Fibroblast of the aortic adventitia (primary cell): ENCODE results near the gene MAML3. TPM values are rescaled to one million over a fixed set of nuclear protein-coding genes. Genes with fewer than 3 reads are reported as not detected.

Source experiments
- DNase-seq: peaks from one replicate; pipeline ENCODE4 v3.0.0-alpha.2; 2010; ENCODE audit warnings: low read depth
- H3K4me3 ChIP-seq: 2 replicates; pipeline ENCODE4 v1.5.1; 2011; ENCODE audit warnings: low read depth, mild to moderate bottlenecking, control low read depth, low read length, moderate library complexity
- CTCF ChIP-seq: IDR thresholded peaks from 2 replicates; pipeline ENCODE4 v1.5.1; 2011; ENCODE audit warnings: mild to moderate bottlenecking, low read length, control low read depth, inconsistent platforms; ENCODE audit not compliant: insufficient read depth
- total RNA-seq: library from RNA; depleted of rRNA; stranded (reverse); fragments of >200 nt; gene quantifications from 2 replicates; pipeline ENCODE4 v1.2.3, GENCODE V29; 2012; ENCODE audit warnings: low replicate concordance

MAML3 gene
- total RNA-seq, 1 donor, result 4.6 TPM

- peak; percentile 96 for DNase-seq
- TF ChIP-seq CTCF, result peak; percentile 51
- no peak overlapping the region for H3K4me3 ChIP-seq
Measured at GRCh38 chr4:139740531-139741041, 413.4 kb downstream of the MAML3 start.

GRCh38 chr4:139740121-139740520 is 413.9 kb downstream of the MAML3 start:
- TF ChIP-seq CTCF, result no peak
- H3K4me3 ChIP-seq, result no peak overlapping the region
- no peak for DNase-seq

- TF ChIP-seq CTCF, result no peak
- H3K4me3 ChIP-seq, result no peak overlapping the region
- peak; percentile 25 for DNase-seq
Measured at GRCh38 chr4:139738846-139739613, 415.0 kb downstream of the MAML3 start.

- TF ChIP-seq CTCF, result no peak
- DNase-seq, result peak; percentile 8
- no peak overlapping the region for H3K4me3 ChIP-seq
Measured at GRCh38 chr4:139736661-139737060, 417.3 kb downstream of the MAML3 start.

GRCh38 chr4:139736274-139736660 is 417.7 kb downstream of the MAML3 start:
- TF ChIP-seq CTCF, result no peak
- no peak for DNase-seq
- H3K4me3 ChIP-seq, result no peak overlapping the region

- DNase-seq, result peak; percentile 7
- peak overlapping the region; percentile 65 for H3K4me3 ChIP-seq
- no peak for TF ChIP-seq CTCF
Measured at GRCh38 chr4:139735381-139736273, 418.4 kb downstream of the MAML3 start.
